ENCODE results near the gene SUSD5. TPM values are rescaled to one million over a fixed set of nuclear protein-coding genes. Genes with fewer than 3 reads are reported as not detected.

The SUSD5 gene
- total RNA-seq, 1 experiment from 2014 or later, result 1.2 TPM

DNA sequence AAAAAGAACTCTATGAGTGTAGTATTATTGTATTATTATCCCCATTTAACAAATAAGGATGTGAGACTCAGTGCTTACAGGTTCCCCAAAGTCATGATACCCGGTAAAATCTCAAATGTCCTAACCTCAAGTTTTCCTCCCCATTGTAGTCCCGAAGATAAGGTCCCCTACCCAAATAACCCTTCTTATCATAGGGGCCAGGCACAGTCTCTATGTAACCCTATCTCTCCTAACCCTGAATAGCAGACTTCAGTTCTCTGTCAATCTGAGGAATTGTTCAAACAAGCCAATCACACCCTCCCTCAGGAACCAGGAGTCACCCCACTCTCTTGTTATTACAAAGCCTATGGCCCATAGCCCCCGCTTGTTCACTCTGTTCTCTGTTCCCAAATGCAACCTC lies 10.5 kb upstream of the SUSD5 start (continued):
- TF ChIP-seq NFATC4 (CRISPR knock-in tag; IDR thresholded peaks at IDR 0.05) (no peak), ATF3 (CRISPR knock-in tag; conservative IDR thresholded peaks at IDR 0.05) (no peak)

- no peak for TF ChIP-seq USF2 (CRISPR knock-in tag; IDR thresholded peaks at IDR 0.05)
- TF ChIP-seq ARID4B (CRISPR knock-in tag; IDR thresholded peaks at IDR 0.05; ENCODE audit: borderline replicate concordance), result no peak
- TF ChIP-seq FOXJ3 (CRISPR knock-in tag; IDR thresholded peaks at IDR 0.05; ENCODE audit: borderline replicate concordance), result no peak
- no peak for TF ChIP-seq ESRRA (CRISPR knock-in tag; IDR thresholded peaks at IDR 0.05; ENCODE audit: borderline replicate concordance)
- TF ChIP-seq CREM (CRISPR knock-in tag; IDR thresholded peaks at IDR 0.05), result no peak
- TF ChIP-seq RORB (CRISPR knock-in tag; IDR thresholded peaks at IDR 0.05), result no peak
- TF ChIP-seq TEAD1 (CRISPR knock-in tag; IDR thresholded peaks at IDR 0.05), result no peak
- TF ChIP-seq E2F5 (CRISPR knock-in tag; IDR thresholded peaks at IDR 0.05), result no peak
- no peak for TF ChIP-seq NR3C1 (CRISPR knock-in tag; conservative IDR thresholded peaks at IDR 0.05; ENCODE audit: low read depth)
- TF ChIP-seq FOXP4 (CRISPR knock-in tag; IDR thresholded peaks at IDR 0.05), result no peak
- TF ChIP-seq TCF7 (CRISPR knock-in tag; IDR thresholded peaks at IDR 0.05; ENCODE audit: low read depth), result no peak
- TF ChIP-seq TP53 (CRISPR knock-in tag; IDR thresholded peaks at IDR 0.05), result no peak
- TF ChIP-seq, protein P1, sequence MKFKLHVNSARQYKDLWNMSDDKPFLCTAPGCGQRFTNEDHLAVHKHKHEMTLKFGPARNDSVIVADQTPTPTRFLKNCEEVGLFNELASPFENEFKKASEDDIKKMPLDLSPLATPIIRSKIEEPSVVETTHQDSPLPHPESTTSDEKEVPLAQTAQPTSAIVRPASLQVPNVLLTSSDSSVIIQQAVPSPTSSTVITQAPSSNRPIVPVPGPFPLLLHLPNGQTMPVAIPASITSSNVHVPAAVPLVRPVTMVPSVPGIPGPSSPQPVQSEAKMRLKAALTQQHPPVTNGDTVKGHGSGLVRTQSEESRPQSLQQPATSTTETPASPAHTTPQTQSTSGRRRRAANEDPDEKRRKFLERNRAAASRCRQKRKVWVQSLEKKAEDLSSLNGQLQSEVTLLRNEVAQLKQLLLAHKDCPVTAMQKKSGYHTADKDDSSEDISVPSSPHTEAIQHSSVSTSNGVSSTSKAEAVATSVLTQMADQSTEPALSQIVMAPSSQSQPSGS (CRISPR knock-in tag; IDR thresholded peaks at IDR 0.05; ENCODE audit: borderline replicate concordance, low read depth), result no peak
- TF ChIP-seq SP1 (CRISPR knock-in tag; conservative IDR thresholded peaks at IDR 0.05), result no peak
- no peaks in the 10 kb centered on the region for H3K9me3 Mint-ChIP-seq
- no peak overlapping the region for H3K4me3 Mint-ChIP-seq
- DNase-seq (ENCODE audit: low spot score), result no peak
- peaks cover 12% of the 10 kb centered on the region for H3K4me1 Mint-ChIP-seq
- ChIA-PET POLR2A (no interaction called here), CTCF (no interaction called here)
- no peaks in the 10 kb centered on the region for H3K36me3 Mint-ChIP-seq
- H3K27me3 Mint-ChIP-seq (ENCODE audit: low read depth), result peaks cover 65% of the 10 kb centered on the region
- H3K27ac Mint-ChIP-seq, result no peak overlapping the region
- ATAC-seq, result no peak
Measured at GRCh38 chr3:33221241-33221640, 2.6 kb upstream of the SUSD5 start.
